Heart left ventricle (tissue), 13 donors: Measurements from ENCODE around the gene NFKBIE.

ENCODE experiments used
- CTCF ChIP-seq, 12 donors: fragments of 200-600 bp; sonication (generic) in 4 of 12; IDR thresholded peaks; one replicate each; pipeline versions ENCODE4 v1.5.0 to v1.8.0; 2018 to 2022; ENCODE audit warnings: antibody characterized with exemption in 12 of 12, mild to moderate bottlenecking in 5 of 12
- POLR2A ChIP-seq, 2 donors: fragments of 450-650 bp; IDR thresholded peaks; one replicate each; pipeline ENCODE4 v1.6.1; 2017; ENCODE audit warnings: antibody characterized with exemption in 2 of 2, mild to moderate bottlenecking in 2 of 2, moderate library complexity in 2 of 2
- donor health status: ischemic (EF 13 %, LVEDD 7.1; RV severe dilation, severe dysfunction).
- donor health status: DM: no; HTN: yes; CAD: no.
- donor health status: DM: no; HTN: no; CAD: no.
- donor health status: ischemic (EF 25% LVEDD 6.9; RV normal size, moderate dysfunction).
- donor health status: ischemic (EF 25% LVEDD 5.7; RV mildly dilated, moderate dysfunction).
- donor health status: ischemic (EF 35%, LVEDD 5.7; RV mildly dilated, moderate dysfunction).
- donor health status: nonischemic (EF 11% LVEDD 7.7; RV severe dilation, severe dysfunction).
- donor health status: DM: yes; HTN: yes; CAD: no.
- donor health status: PGD.
- donor health status: ischemic (EF 29% LVEDD 5.4; RV normal size, mild dysfunction).
- donor health status: nonischemic (EF 23%, LVEDD 6.1; RV moderate dilation, normal function).

GRCh38 chr6:44276667-44277640 lies 11.6 kb upstream of the NFKBIE start:
- TF ChIP-seq POLR2A (IDR thresholded peaks at IDR 0.05): no peak
- no peak for TF ChIP-seq CTCF (IDR thresholded peaks at IDR 0.05)
